Mammary epithelial cell (primary cell): ENCODE data around the gene SIX5.

Experiments
- EZH2 ChIP-seq: IDR thresholded peaks from 2 replicates; pipeline ENCODE4 v1.6.1; 2012; ENCODE audit warnings: low read length, inconsistent platforms, borderline replicate concordance
- TF ChIP-seq, protein P1 (sequence below), 2 donors: IDR thresholded peaks in 1 of 2; conservative IDR thresholded peaks in 1 of 2; 2 replicates each; pipeline ENCODE4 v1.5.1; 2011 to 2012; ENCODE audit warnings: inconsistent platforms in 2 of 2, low read length in 2 of 2, mild to moderate bottlenecking in 2 of 2, control low read depth in 1 of 2, low read depth in 1 of 2; ENCODE audit not compliant: insufficient read depth in 1 of 2; ENCODE audit errors: extremely low read depth in 1 of 2

DNA sequence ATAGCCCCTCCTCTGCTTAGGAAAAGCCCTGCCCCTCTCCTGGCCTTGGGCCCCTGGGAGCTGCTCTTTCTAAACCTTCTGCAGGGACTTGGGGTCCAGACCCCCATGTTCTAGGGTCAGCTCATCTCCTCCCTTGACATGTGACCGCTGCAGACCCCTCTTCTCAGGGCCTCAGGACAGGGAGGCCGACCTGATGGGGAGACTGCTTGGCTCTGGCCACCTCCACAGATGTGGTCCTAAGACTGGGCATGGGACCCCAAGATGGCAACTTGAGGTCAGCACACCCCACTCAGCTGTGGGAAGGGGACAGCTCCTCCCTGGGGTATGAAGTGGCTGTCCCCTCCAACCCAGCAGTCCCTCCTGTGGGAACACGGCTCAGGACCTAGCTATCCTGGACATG is 3.9 kb upstream of the SIX5 start:
- TF ChIP-seq, protein P1, sequence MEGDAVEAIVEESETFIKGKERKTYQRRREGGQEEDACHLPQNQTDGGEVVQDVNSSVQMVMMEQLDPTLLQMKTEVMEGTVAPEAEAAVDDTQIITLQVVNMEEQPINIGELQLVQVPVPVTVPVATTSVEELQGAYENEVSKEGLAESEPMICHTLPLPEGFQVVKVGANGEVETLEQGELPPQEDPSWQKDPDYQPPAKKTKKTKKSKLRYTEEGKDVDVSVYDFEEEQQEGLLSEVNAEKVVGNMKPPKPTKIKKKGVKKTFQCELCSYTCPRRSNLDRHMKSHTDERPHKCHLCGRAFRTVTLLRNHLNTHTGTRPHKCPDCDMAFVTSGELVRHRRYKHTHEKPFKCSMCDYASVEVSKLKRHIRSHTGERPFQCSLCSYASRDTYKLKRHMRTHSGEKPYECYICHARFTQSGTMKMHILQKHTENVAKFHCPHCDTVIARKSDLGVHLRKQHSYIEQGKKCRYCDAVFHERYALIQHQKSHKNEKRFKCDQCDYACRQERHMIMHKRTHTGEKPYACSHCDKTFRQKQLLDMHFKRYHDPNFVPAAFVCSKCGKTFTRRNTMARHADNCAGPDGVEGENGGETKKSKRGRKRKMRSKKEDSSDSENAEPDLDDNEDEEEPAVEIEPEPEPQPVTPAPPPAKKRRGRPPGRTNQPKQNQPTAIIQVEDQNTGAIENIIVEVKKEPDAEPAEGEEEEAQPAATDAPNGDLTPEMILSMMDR (conservative IDR thresholded peaks at IDR 0.05 in 1 of 2, IDR thresholded peaks at IDR 0.05 in 1 of 2; ENCODE audit: extremely low read depth in 1 of 2, insufficient read depth in 1 of 2, low read depth in 1 of 2, low read length in 2 of 2), result no peak
- TF ChIP-seq EZH2, result no peak
